CD1c-positive myeloid dendritic cell (primary cell): ENCODE measurements around the gene PRKACB.
"Not testable (repeated sequence)": the region's sequence is repeated elsewhere in the genome, so short reads cannot be mapped to it uniquely, and the experiment has no call there.

Experiments used
- DNase-seq: peaks from one replicate; pipeline ENCODE4 v3.0.0-alpha.2; 2016; ENCODE audit errors: extremely low spot score

Gene PRKACB

GRCh38 chr1:84223751-84224432 is 79.8 kb downstream of the PRKACB start:
- DNase-seq: no peak

- DNase-seq: no peak
These were observed 80.8 kb downstream of the PRKACB start for GRCh38 chr1:84224905-84225304.

- no peak for DNase-seq
These were observed 81.6 kb downstream of the PRKACB start for GRCh38 chr1:84225646-84226045.

GRCh38 chr1:84232676-84233075 is 88.6 kb downstream of the PRKACB start:
- not testable (repeated sequence) for DNase-seq

GRCh38 chr1:84236256-84236655 is 92.2 kb downstream of the PRKACB start:
- no peak for DNase-seq

- DNase-seq: no peak
These were observed 98.6 kb downstream of the PRKACB start for GRCh38 chr1:84242641-84243040.

GRCh38 chr1:84245563-84245962 is 101.5 kb downstream of the PRKACB start:
- no peak for DNase-seq

GRCh38 chr1:84246213-84246612 is 102.1 kb downstream of the PRKACB start:
- DNase-seq: no peak

- DNase-seq: no peak
These were observed 103.6 kb downstream of the PRKACB start for GRCh38 chr1:84247425-84248220.

- DNase-seq: no peak
These were observed 106.6 kb downstream of the PRKACB start for GRCh38 chr1:84250668-84251067.

GRCh38 chr1:84253036-84253435 is 109.0 kb downstream of the PRKACB start:
- DNase-seq: no peak

- no peak for DNase-seq
These were observed 109.8 kb downstream of the PRKACB start for GRCh38 chr1:84253891-84254290.

GRCh38 chr1:84254703-84255238 is 110.7 kb downstream of the PRKACB start:
- DNase-seq: no peak

- no peak for DNase-seq
These were observed 111.5 kb downstream of the PRKACB start for GRCh38 chr1:84255582-84255981.

- no peak for DNase-seq
These were observed 113.5 kb downstream of the PRKACB start for GRCh38 chr1:84257617-84258016.

- no peak for DNase-seq
These were observed 115.3 kb downstream of the PRKACB start for GRCh38 chr1:84259376-84259775.

GRCh38 chr1:84259989-84260388 is 115.9 kb downstream of the PRKACB start:
- DNase-seq: no peak

GRCh38 chr1:84260852-84261518 is 116.9 kb downstream of the PRKACB start:
- no peak for DNase-seq

- no peak for DNase-seq
These were observed 120.9 kb downstream of the PRKACB start for GRCh38 chr1:84264961-84265360.

GRCh38 chr1:84265867-84266266 is 121.8 kb downstream of the PRKACB start:
- no peak for DNase-seq

GRCh38 chr1:84266748-84267147 is 122.7 kb downstream of the PRKACB start:
- no peak for DNase-seq

GRCh38 chr1:84267476-84267875 is 123.4 kb downstream of the PRKACB start:
- no peak for DNase-seq
